DND-41 (cell line): ENCODE results near the gene MRPL54.

Experiments used
- ATAC-seq: fragments of 200-7000 bp; cut with Tn5 transposase; 3 replicates; pipeline ENCODE4 v1.9.1; 2021; ENCODE audit warnings: low read depth; ENCODE audit not compliant: insufficient read depth
- DNase-seq: peaks from one replicate; pipeline ENCODE4 v3.0.0-alpha.2; 2020
- H2AFZ ChIP-seq: 2 replicates; pipeline ENCODE4 v1.6.0; 2012; ENCODE audit warnings: low read depth, low read length
- H3K27ac ChIP-seq: 2 replicates; pipeline ENCODE4 v1.5.1; 2012; ENCODE audit warnings: low read length, inconsistent platforms
- H3K27me3 ChIP-seq: fragments of 200-600 bp; sonication (generic); 2 replicates; pipeline ENCODE4 v1.6.0; 2012; ENCODE audit warnings: low read length, mild to moderate bottlenecking, inconsistent platforms; ENCODE audit not compliant: insufficient read depth, poor library complexity
- H3K36me3 ChIP-seq: 2 replicates; pipeline ENCODE4 v1.5.1; 2012; ENCODE audit warnings: low read length, inconsistent platforms; ENCODE audit not compliant: insufficient read depth
- H3K4me1 ChIP-seq: 2 replicates; pipeline ENCODE4 v1.5.1; 2012; ENCODE audit warnings: mild to moderate bottlenecking, low read length; ENCODE audit not compliant: insufficient read depth
- H3K4me2 ChIP-seq: 2 replicates; pipeline ENCODE4 v1.6.0; 2012; ENCODE audit warnings: mild to moderate bottlenecking, moderate library complexity, low read length, inconsistent platforms; ENCODE audit not compliant: insufficient read depth
- H3K4me3 ChIP-seq, 2 experiments: fragments of 200-600 bp in 1 of 2; shearing (Covaris generic) in 1 of 2; 2 replicates each; pipeline ENCODE4 v1.5.1; 2012 to 2016; ENCODE audit warnings: inconsistent platforms in 2 of 2, low read length in 2 of 2, mild to moderate bottlenecking in 2 of 2, low read depth in 1 of 2, moderate library complexity in 1 of 2
- H3K79me2 ChIP-seq: 2 replicates; pipeline ENCODE4 v1.6.0; 2012; ENCODE audit warnings: low read length, inconsistent platforms; ENCODE audit not compliant: insufficient read depth
- H3K9ac ChIP-seq: 2 replicates; pipeline ENCODE4 v1.6.0; 2012; ENCODE audit warnings: low read depth, mild to moderate bottlenecking, inconsistent platforms, low read length, moderate library complexity
- H3K9me3 ChIP-seq: 2 replicates; pipeline ENCODE4 v1.5.1; 2012; ENCODE audit warnings: low read length, moderate library complexity, mild to moderate bottlenecking, inconsistent platforms; ENCODE audit not compliant: insufficient read depth, severe bottlenecking
- H4K20me1 ChIP-seq: 2 replicates; pipeline ENCODE4 v1.6.0; 2012; ENCODE audit warnings: low read length; ENCODE audit not compliant: insufficient read depth
- CTCF ChIP-seq: IDR thresholded peaks from 2 replicates; pipeline ENCODE4 v1.5.1; 2012; ENCODE audit warnings: borderline replicate concordance, low read length, moderate library complexity, mild to moderate bottlenecking; ENCODE audit not compliant: poor library complexity, severe bottlenecking; ENCODE audit errors: extremely low read depth
- EZH2 ChIP-seq: IDR thresholded peaks from 3 replicates; pipeline ENCODE4 v1.6.1; 2012; ENCODE audit warnings: borderline replicate concordance, low read depth, mild to moderate bottlenecking, moderate library complexity, low read length, inconsistent platforms; ENCODE audit not compliant: severe bottlenecking

Gene MRPL54

GRCh38 chr19:3722443-3723109 lies 39.9 kb upstream of the MRPL54 start:
- no peak overlapping the region for H3K9ac ChIP-seq
- no peak overlapping the region for H2AFZ ChIP-seq
- H4K20me1 ChIP-seq: no peaks in the 10 kb centered on the region
- H3K27me3 ChIP-seq: peaks cover 27% of the 10 kb centered on the region
- peaks cover 3% of the 10 kb centered on the region; the same call in 1 of the 2 replicates for H3K4me1 ChIP-seq
- no peaks in the 10 kb centered on the region for H3K9me3 ChIP-seq
- H3K27ac ChIP-seq: no peak overlapping the region
- H3K79me2 ChIP-seq: no peaks in the 10 kb centered on the region
- no peak overlapping the region for H3K4me3 ChIP-seq
- DNase-seq (no peak), ATAC-seq (no peak)
- H3K36me3 ChIP-seq: no peaks in the 10 kb centered on the region
- H3K4me2 ChIP-seq: no peak overlapping the region
- TF ChIP-seq CTCF (no peak), EZH2 (no peak)

GRCh38 chr19:3723110-3723488 lies 39.4 kb upstream of the MRPL54 start:
- no peak overlapping the region for H2AFZ ChIP-seq
- ATAC-seq: no peak
- H3K79me2 ChIP-seq: no peaks in the 10 kb centered on the region
- H3K36me3 ChIP-seq: no peaks in the 10 kb centered on the region
- no peaks in the 10 kb centered on the region for H4K20me1 ChIP-seq
- DNase-seq: no peak
- peaks cover 3% of the 10 kb centered on the region; the same call in 1 of the 2 replicates for H3K4me1 ChIP-seq
- peaks cover 27% of the 10 kb centered on the region for H3K27me3 ChIP-seq
- no peak overlapping the region for H3K27ac ChIP-seq
- TF ChIP-seq EZH2: no peak
- no peak for TF ChIP-seq CTCF
- H3K9me3 ChIP-seq: no peaks in the 10 kb centered on the region
- no peak overlapping the region for H3K9ac ChIP-seq
- no peak overlapping the region for H3K4me3 ChIP-seq
- no peak overlapping the region for H3K4me2 ChIP-seq

- no peak overlapping the region for H3K4me3 ChIP-seq
- no peak overlapping the region for H3K27ac ChIP-seq
- H3K9me3 ChIP-seq: no peaks in the 10 kb centered on the region
- H2AFZ ChIP-seq: no peak overlapping the region
- H3K27me3 ChIP-seq: peaks cover 27% of the 10 kb centered on the region
- H3K79me2 ChIP-seq: no peaks in the 10 kb centered on the region
- no peak overlapping the region for H3K4me2 ChIP-seq
- DNase-seq (no peak), ATAC-seq (no peak; the same call in 2 of the 3 replicates)
- TF ChIP-seq EZH2 (no peak), CTCF (no peak)
- H4K20me1 ChIP-seq: no peaks in the 10 kb centered on the region
- no peaks in the 10 kb centered on the region for H3K36me3 ChIP-seq
- peaks cover 3% of the 10 kb centered on the region; the same call in 1 of the 2 replicates for H3K4me1 ChIP-seq
- H3K9ac ChIP-seq: no peak overlapping the region
Measured at GRCh38 chr19:3723883-3724282, 38.6 kb upstream of the MRPL54 start.

- Histone ChIP-seq H3K4me2 (no peak overlapping the region), H3K79me2 (no peaks in the 10 kb centered on the region), H4K20me1 (no peaks in the 10 kb centered on the region), H2AFZ (no peak overlapping the region), H3K4me1 (peaks cover 3% of the 10 kb centered on the region; the same call in 1 of the 2 replicates), H3K4me3 (no peak overlapping the region), H3K27me3 (peaks cover 27% of the 10 kb centered on the region), H3K27ac (no peak overlapping the region), H3K36me3 (no peaks in the 10 kb centered on the region), H3K9ac (no peak overlapping the region), H3K9me3 (no peaks in the 10 kb centered on the region)
- ATAC-seq: no peak
- TF ChIP-seq CTCF: no peak
- TF ChIP-seq EZH2: no peak
- DNase-seq: no peak
Measured at GRCh38 chr19:3725121-3725520, 37.4 kb upstream of the MRPL54 start.
